GM12878 (cell line): Measurements from ENCODE around the gene SP110. TPM values are rescaled to one million over a fixed set of nuclear protein-coding genes. Genes with fewer than 3 reads are reported as not detected.
A peak's percentile ranks its signal among the peaks of the same experiment; 100 is the strongest.

Source experiments
- ATF2 ChIP-seq: IDR thresholded peaks from 2 replicates; pipeline ENCODE4 v1.6.1; 2012; ENCODE audit warnings: low read length, inconsistent platforms
- CEBPB ChIP-seq, 2 experiments: fragments of 150-350 bp in 1 of 2; IDR thresholded peaks; 2 replicates each; pipeline ENCODE4 v1.6.1; 2012 to 2014; ENCODE audit warnings: low read depth in 2 of 2, low read length in 2 of 2, borderline replicate concordance in 1 of 2, inconsistent platforms in 1 of 2
- CREB1 ChIP-seq: IDR thresholded peaks from 2 replicates; pipeline ENCODE4 v1.6.1; 2012; ENCODE audit warnings: low read depth, mild to moderate bottlenecking, inconsistent platforms
- JUND ChIP-seq: IDR thresholded peaks from 2 replicates; pipeline ENCODE4 v1.6.1; 2012; ENCODE audit warnings: low read depth, mild to moderate bottlenecking, low read length, improper control_type of control experiment, moderate library complexity
- KDM1A ChIP-seq: fragments of 200-600 bp; sonication (generic); IDR thresholded peaks from 2 replicates; pipeline ENCODE4 v1.6.1; 2016; ENCODE audit warnings: borderline replicate concordance
- MYB ChIP-seq: fragments of 150-350 bp; IDR thresholded peaks from 2 replicates; pipeline ENCODE4 v1.6.1; 2014; ENCODE audit warnings: mild to moderate bottlenecking, low read depth, low read length, borderline replicate concordance
- NR2C1 ChIP-seq: fragments of 450-650 bp; IDR thresholded peaks from 2 replicates; pipeline ENCODE4 v1.6.1; 2017; ENCODE audit warnings: antibody characterized with exemption, mild to moderate bottlenecking, moderate library complexity
- POLR2AphosphoS5 ChIP-seq: IDR thresholded peaks from 2 replicates; pipeline ENCODE4 v1.6.1; 2011; ENCODE audit warnings: mild to moderate bottlenecking, low read length, inconsistent platforms
- TCF12 ChIP-seq: IDR thresholded peaks from 2 replicates; pipeline ENCODE4 v1.6.1; 2011; ENCODE audit warnings: low read depth, mild to moderate bottlenecking, low read length
- YBX1 ChIP-seq: fragments of 450-650 bp; IDR thresholded peaks from 2 replicates; pipeline ENCODE4 v1.6.1; 2016; ENCODE audit warnings: antibody characterized with exemption
- ZBED1 ChIP-seq: IDR thresholded peaks from 2 replicates; pipeline ENCODE4 v1.6.1; 2016; ENCODE audit warnings: borderline replicate concordance
- ZNF207 ChIP-seq: fragments of 450-650 bp; IDR thresholded peaks from 2 replicates; pipeline ENCODE4 v1.6.1; 2014; ENCODE audit warnings: antibody characterized with exemption, mild to moderate bottlenecking, borderline replicate concordance
- ZNF217 ChIP-seq: fragments of 450-650 bp; IDR thresholded peaks from 2 replicates; pipeline ENCODE4 v1.6.1; 2017; ENCODE audit warnings: antibody characterized with exemption, mild to moderate bottlenecking
- ZNF592 ChIP-seq: fragments of 450-650 bp; IDR thresholded peaks from 2 replicates; pipeline ENCODE4 v1.6.1; 2017; ENCODE audit warnings: mild to moderate bottlenecking, moderate library complexity
- polyA plus RNA-seq, 11 experiments: library from polyadenylated mRNA; depleted of rRNA in 4 of 11; unstranded in 6 of 11; stranded (reverse) in 5 of 11; fragments of >200 nt; fragmentation: Nextera tagmentation in 4 of 11; fragmentation: Illumina TruSeq in 1 of 11; extraction: Ambion mirVana in 4 of 11; extraction: Trizol in 1 of 11; gene quantifications; 1 replicate in 1 of 11; 2 replicates in 10 of 11; pipeline versions ENCODE4 v1.2.1 to v1.2.3, GENCODE V29; 2011 to 2016; ENCODE audit warnings: inconsistent platforms in 2 of 11, missing spikeins in 2 of 11, low read depth in 1 of 11
- total RNA-seq, 4 experiments: library from RNA; depleted of rRNA in 3 of 4; stranded (reverse); fragments of >200 nt in 3 of 4; fragmentation: Illumina TruSeq in 1 of 4; extraction: Trizol in 1 of 4; gene quantifications; 2 replicates each; pipeline versions ENCODE4 v1.2.1 to v1.2.3, GENCODE V29; 2013 to 2021
- TF ChIP-seq, protein P1 (sequence below): fragments of 450-650 bp; IDR thresholded peaks from 2 replicates; pipeline ENCODE4 v1.6.1; 2018; ENCODE audit warnings: mild to moderate bottlenecking, low read depth, moderate library complexity; ENCODE audit not compliant: partially characterized antibody
- TF ChIP-seq, protein P2 (sequence below): fragments of 450-650 bp; formaldehyde crosslinking; IDR thresholded peaks from 2 replicates; pipeline ENCODE4 v1.4.0; 2022; ENCODE audit warnings: mild to moderate bottlenecking, moderate library complexity

The SP110 gene
- total and polyA plus RNA-seq, 10 of the 15 experiments (the other 5 are each of a cell fraction or from before 2014, with no cell fraction given), result 81.2 to 149 (median 100) TPM

- TF ChIP-seq ZNF592 (no peak), JUND (no peak), CREB1 (0 out of 2 replicates have a peak, but pooled peaks have one; percentile 6), MYB (no peak), TCF12 (no peak), ZNF217 (no peak), POLR2AphosphoS5 (peak; percentile 96), ATF2 (no peak), CEBPB (IDR thresholded peaks at IDR 0.05; ENCODE audit: borderline replicate concordance in 1 of 2, low read depth in 2 of 2, low read length in 2 of 2) (no peak), YBX1 (no peak), ZBED1 (no peak), KDM1A (no peak), ZNF207 (0 out of 2 replicates have a peak, but pooled peaks have one; percentile 7), NR2C1 (no peak)
- TF ChIP-seq, protein P1, sequence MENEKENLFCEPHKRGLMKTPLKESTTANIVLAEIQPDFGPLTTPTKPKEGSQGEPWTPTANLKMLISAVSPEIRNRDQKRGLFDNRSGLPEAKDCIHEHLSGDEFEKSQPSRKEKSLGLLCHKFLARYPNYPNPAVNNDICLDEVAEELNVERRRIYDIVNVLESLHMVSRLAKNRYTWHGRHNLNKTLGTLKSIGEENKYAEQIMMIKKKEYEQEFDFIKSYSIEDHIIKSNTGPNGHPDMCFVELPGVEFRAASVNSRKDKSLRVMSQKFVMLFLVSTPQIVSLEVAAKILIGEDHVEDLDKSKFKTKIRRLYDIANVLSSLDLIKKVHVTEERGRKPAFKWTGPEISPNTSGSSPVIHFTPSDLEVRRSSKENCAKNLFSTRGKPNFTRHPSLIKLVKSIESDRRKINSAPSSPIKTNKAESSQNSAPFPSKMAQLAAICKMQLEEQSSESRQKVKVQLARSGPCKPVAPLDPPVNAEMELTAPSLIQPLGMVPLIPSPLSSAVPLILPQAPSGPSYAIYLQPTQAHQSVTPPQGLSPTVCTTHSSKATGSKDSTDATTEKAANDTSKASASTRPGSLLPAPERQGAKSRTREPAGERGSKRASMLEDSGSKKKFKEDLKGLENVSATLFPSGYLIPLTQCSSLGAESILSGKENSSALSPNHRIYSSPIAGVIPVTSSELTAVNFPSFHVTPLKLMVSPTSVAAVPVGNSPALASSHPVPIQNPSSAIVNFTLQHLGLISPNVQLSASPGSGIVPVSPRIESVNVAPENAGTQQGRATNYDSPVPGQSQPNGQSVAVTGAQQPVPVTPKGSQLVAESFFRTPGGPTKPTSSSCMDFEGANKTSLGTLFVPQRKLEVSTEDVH, result no peak
- TF ChIP-seq, protein P2, sequence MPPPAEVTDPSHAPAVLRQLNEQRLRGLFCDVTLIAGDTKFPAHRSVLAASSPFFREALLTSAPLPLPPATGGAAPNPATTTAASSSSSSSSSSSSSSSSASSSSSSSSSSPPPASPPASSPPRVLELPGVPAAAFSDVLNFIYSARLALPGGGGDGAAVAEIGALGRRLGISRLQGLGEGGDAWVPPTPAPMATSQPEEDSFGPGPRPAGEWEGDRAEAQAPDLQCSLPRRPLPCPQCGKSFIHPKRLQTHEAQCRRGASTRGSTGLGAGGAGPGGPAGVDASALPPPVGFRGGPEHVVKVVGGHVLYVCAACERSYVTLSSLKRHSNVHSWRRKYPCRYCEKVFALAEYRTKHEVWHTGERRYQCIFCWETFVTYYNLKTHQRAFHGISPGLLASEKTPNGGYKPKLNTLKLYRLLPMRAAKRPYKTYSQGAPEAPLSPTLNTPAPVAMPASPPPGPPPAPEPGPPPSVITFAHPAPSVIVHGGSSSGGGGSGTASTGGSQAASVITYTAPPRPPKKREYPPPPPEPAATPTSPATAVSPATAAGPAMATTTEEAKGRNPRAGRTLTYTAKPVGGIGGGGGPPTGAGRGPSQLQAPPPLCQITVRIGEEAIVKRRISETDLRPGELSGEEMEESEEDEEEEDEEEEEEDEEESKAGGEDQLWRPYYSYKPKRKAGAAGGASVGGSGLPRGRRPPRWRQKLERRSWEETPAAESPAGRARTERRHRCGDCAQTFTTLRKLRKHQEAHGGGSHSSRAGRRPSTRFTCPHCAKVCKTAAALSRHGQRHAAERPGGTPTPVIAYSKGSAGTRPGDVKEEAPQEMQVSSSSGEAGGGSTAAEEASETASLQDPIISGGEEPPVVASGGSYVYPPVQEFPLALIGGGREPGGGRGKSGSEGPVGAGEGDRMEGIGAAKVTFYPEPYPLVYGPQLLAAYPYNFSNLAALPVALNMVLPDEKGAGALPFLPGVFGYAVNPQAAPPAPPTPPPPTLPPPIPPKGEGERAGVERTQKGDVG (CRISPR knock-in tag), result no peak
Observed at GRCh38 chr2:230219419-230220331, at the start of gene SP110 (continued).
